ENCODE data around the gene ZNF592. TPM values are rescaled to one million over a fixed set of nuclear protein-coding genes. Genes with fewer than 3 reads are reported as not detected.

Gene ZNF592
- total and polyA plus RNA-seq, 9 of the 15 experiments (the other 6 are each of a cell fraction or from before 2014, with no cell fraction given): 0.88 to 23.8 (median 7.4) TPM

GRCh38 chr15:84818261-84819131 is 70.1 kb downstream of the ZNF592 start (continued):
- TF ChIP-seq ZNF395 (CRISPR knock-in tag; IDR thresholded peaks at IDR 0.05): peak; percentile 25; the same call in 1 of the 2 replicates
- TF ChIP-seq, protein P1, sequence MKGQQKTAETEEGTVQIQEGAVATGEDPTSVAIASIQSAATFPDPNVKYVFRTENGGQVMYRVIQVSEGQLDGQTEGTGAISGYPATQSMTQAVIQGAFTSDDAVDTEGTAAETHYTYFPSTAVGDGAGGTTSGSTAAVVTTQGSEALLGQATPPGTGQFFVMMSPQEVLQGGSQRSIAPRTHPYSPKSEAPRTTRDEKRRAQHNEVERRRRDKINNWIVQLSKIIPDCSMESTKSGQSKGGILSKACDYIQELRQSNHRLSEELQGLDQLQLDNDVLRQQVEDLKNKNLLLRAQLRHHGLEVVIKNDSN (CRISPR knock-in tag; IDR thresholded peaks at IDR 0.05): 0 out of 2 replicates have a peak, but pooled peaks have one; percentile 25
- TF ChIP-seq, protein P2, sequence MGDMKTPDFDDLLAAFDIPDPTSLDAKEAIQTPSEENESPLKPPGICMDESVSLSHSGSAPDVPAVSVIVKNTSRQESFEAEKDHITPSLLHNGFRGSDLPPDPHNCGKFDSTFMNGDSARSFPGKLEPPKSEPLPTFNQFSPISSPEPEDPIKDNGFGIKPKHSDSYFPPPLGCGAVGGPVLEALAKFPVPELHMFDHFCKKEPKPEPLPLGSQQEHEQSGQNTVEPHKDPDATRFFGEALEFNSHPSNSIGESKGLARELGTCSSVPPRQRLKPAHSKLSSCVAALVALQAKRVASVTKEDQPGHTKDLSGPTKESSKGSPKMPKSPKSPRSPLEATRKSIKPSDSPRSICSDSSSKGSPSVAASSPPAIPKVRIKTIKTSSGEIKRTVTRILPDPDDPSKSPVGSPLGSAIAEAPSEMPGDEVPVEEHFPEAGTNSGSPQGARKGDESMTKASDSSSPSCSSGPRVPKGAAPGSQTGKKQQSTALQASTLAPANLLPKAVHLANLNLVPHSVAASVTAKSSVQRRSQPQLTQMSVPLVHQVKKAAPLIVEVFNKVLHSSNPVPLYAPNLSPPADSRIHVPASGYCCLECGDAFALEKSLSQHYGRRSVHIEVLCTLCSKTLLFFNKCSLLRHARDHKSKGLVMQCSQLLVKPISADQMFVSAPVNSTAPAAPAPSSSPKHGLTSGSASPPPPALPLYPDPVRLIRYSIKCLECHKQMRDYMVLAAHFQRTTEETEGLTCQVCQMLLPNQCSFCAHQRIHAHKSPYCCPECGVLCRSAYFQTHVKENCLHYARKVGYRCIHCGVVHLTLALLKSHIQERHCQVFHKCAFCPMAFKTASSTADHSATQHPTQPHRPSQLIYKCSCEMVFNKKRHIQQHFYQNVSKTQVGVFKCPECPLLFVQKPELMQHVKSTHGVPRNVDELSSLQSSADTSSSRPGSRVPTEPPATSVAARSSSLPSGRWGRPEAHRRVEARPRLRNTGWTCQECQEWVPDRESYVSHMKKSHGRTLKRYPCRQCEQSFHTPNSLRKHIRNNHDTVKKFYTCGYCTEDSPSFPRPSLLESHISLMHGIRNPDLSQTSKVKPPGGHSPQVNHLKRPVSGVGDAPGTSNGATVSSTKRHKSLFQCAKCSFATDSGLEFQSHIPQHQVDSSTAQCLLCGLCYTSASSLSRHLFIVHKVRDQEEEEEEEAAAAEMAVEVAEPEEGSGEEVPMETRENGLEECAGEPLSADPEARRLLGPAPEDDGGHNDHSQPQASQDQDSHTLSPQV (IDR thresholded peaks at IDR 0.05): 0 out of 2 replicates have a peak, but pooled peaks have one; percentile 58
- TF ChIP-seq SRSF1 (IDR thresholded peaks at IDR 0.05; ENCODE audit: low read depth, low read length): no peak
- TF ChIP-seq SP2 (IDR thresholded peaks at IDR 0.05; ENCODE audit: extremely low read depth, low read depth, low read length, poor library complexity, severe bottlenecking): no peak
- no peak for TF ChIP-seq ZNF3 (CRISPR knock-in tag; IDR thresholded peaks at IDR 0.05)
- TF ChIP-seq, protein P3, sequence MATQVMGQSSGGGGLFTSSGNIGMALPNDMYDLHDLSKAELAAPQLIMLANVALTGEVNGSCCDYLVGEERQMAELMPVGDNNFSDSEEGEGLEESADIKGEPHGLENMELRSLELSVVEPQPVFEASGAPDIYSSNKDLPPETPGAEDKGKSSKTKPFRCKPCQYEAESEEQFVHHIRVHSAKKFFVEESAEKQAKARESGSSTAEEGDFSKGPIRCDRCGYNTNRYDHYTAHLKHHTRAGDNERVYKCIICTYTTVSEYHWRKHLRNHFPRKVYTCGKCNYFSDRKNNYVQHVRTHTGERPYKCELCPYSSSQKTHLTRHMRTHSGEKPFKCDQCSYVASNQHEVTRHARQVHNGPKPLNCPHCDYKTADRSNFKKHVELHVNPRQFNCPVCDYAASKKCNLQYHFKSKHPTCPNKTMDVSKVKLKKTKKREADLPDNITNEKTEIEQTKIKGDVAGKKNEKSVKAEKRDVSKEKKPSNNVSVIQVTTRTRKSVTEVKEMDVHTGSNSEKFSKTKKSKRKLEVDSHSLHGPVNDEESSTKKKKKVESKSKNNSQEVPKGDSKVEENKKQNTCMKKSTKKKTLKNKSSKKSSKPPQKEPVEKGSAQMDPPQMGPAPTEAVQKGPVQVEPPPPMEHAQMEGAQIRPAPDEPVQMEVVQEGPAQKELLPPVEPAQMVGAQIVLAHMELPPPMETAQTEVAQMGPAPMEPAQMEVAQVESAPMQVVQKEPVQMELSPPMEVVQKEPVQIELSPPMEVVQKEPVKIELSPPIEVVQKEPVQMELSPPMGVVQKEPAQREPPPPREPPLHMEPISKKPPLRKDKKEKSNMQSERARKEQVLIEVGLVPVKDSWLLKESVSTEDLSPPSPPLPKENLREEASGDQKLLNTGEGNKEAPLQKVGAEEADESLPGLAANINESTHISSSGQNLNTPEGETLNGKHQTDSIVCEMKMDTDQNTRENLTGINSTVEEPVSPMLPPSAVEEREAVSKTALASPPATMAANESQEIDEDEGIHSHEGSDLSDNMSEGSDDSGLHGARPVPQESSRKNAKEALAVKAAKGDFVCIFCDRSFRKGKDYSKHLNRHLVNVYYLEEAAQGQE (IDR thresholded peaks at IDR 0.05; ENCODE audit: borderline replicate concordance): peak; percentile 5; the same call in 1 of the 2 replicates
- TF ChIP-seq, protein P3 (CRISPR knock-in tag; IDR thresholded peaks at IDR 0.05; ENCODE audit: low read depth): no peak
- TF ChIP-seq ZNF507 (tag; conservative IDR thresholded peaks at IDR 0.05): no peak
- no peak for TF ChIP-seq ZBED1 (IDR thresholded peaks at IDR 0.05)

All from K562 (cell line).